Endometrial microvascular endothelial cells (primary cell): ENCODE data around the gene POLR3F. TPM values are rescaled to one million over a fixed set of nuclear protein-coding genes. Genes with fewer than 3 reads are reported as not detected.

ENCODE experiments used
- in situ Hi-C: cut with HindIII; loops from 2 replicates; pipeline ENCODE4 v1.10.0; 2017; ENCODE audit warnings: low sequenced_read_pairs, low pct_unique_long_range_greater_than_20kb; ENCODE audit errors: inconsistent ontology term
- total RNA-seq: library from RNA; depleted of rRNA; stranded (reverse); fragments of >200 nt; gene quantifications from one replicate; pipeline ENCODE4 v1.2.3, GENCODE V29; 2015; ENCODE audit errors: inconsistent ontology term

The POLR3F gene
- 9.3 TPM for total RNA-seq

- in situ Hi-C loops: no loop called here
Observed at GRCh38 chr20:18466894-18467730, at the start of gene POLR3F, which contains the start of gene DZANK1. Gene POLR3F, plus strand, starts transcription at chr20:18467390. Its CDS starts 117 bp downstream, at chr20:18467507. Gene DZANK1, minus strand, starts transcription at chr20:18467030. Its CDS starts 1,672 bp downstream, at chr20:18465358.

- in situ Hi-C loops: no loop called here
Observed at GRCh38 chr20:18421608-18422007, 45.6 kb upstream of the POLR3F start.

- in situ Hi-C loops: no loop called here
Observed at GRCh38 chr20:18427214-18427613, 40.0 kb upstream of the POLR3F start.

- in situ Hi-C loops: no loop called here
Observed at GRCh38 chr20:18428490-18429173, 38.6 kb upstream of the POLR3F start.

- in situ Hi-C loops: no loop called here
Observed at GRCh38 chr20:18430172-18430826, 36.9 kb upstream of the POLR3F start.

GRCh38 chr20:18431206-18431605 lies 36.0 kb upstream of the POLR3F start:
- in situ Hi-C loops: no loop called here

GRCh38 chr20:18436847-18437246 lies 30.3 kb upstream of the POLR3F start:
- in situ Hi-C loops: no loop called here

GRCh38 chr20:18440403-18440802 lies 26.8 kb upstream of the POLR3F start:
- in situ Hi-C loops: no loop called here

GRCh38 chr20:18443886-18444285 lies 23.3 kb upstream of the POLR3F start:
- in situ Hi-C loops: no loop called here

- in situ Hi-C loops: no loop called here
Observed at GRCh38 chr20:18456600-18456999, 10.6 kb upstream of the POLR3F start.

GRCh38 chr20:18465536-18466200 lies 1.5 kb upstream of the POLR3F start:
- in situ Hi-C loops: no loop called here

- in situ Hi-C loops: no loop called here
Observed at GRCh38 chr20:18466574-18466893, 656 bp upstream of the POLR3F start.

- in situ Hi-C loops: no loop called here
Observed at GRCh38 chr20:18477218-18477617, 10.0 kb downstream of the POLR3F start.

- in situ Hi-C loops: no loop called here
Observed at GRCh38 chr20:18477821-18478220, 10.6 kb downstream of the POLR3F start.

- in situ Hi-C loops: no loop called here
Observed at GRCh38 chr20:18481596-18481995, 14.4 kb downstream of the POLR3F start.

- in situ Hi-C loops: no loop called here
Observed at GRCh38 chr20:18488301-18488700, 21.1 kb downstream of the POLR3F start.

- in situ Hi-C loops: no loop called here
Observed at GRCh38 chr20:18496042-18496441, 28.9 kb downstream of the POLR3F start.

GRCh38 chr20:18496740-18497592 lies 29.8 kb downstream of the POLR3F start, which contains the start of gene RBBP9:
Gene RBBP9, minus strand, starts transcription at chr20:18497225. Its CDS starts 58 bp downstream, at chr20:18497167.
- in situ Hi-C loops: no loop called here
